Osteoblast (primary cell): ENCODE results near the gene P2RY12. TPM values are rescaled to one million over a fixed set of nuclear protein-coding genes. Genes with fewer than 3 reads are reported as not detected.

ENCODE experiments used
- DNase-seq: peaks from one replicate; pipeline ENCODE4 v3.0.0; 2011; ENCODE audit warnings: low spot score, mixed read lengths; ENCODE audit not compliant: insufficient read length; ENCODE audit errors: missing footprints
- H2AFZ ChIP-seq: 2 replicates; pipeline ENCODE4 v1.6.0; 2011; ENCODE audit warnings: mild to moderate bottlenecking, low read length
- H3K27ac ChIP-seq: 2 replicates; pipeline ENCODE4 v1.5.1; 2011; ENCODE audit warnings: mild to moderate bottlenecking, low read depth, low read length, moderate library complexity
- H3K27me3 ChIP-seq: 2 replicates; pipeline ENCODE4 v1.6.0; 2012; ENCODE audit warnings: mild to moderate bottlenecking, control low read depth, inconsistent platforms, low read length, moderate library complexity; ENCODE audit not compliant: insufficient read depth
- H3K36me3 ChIP-seq: 2 replicates; pipeline ENCODE4 v1.5.1; 2011; ENCODE audit warnings: mild to moderate bottlenecking, low read length, control low read depth, moderate library complexity; ENCODE audit not compliant: insufficient read depth
- H3K4me1 ChIP-seq: 2 replicates; pipeline ENCODE4 v1.5.1; 2011; ENCODE audit warnings: mild to moderate bottlenecking, low read length, control low read depth, moderate library complexity; ENCODE audit not compliant: insufficient read depth
- H3K4me2 ChIP-seq: 2 replicates; pipeline ENCODE4 v1.6.0; 2011; ENCODE audit warnings: mild to moderate bottlenecking, low read length; ENCODE audit not compliant: insufficient read depth
- H3K4me3 ChIP-seq: fragments of 200-600 bp; sonication (generic); 3 replicates; pipeline ENCODE4 v1.5.1; 2012; ENCODE audit warnings: mild to moderate bottlenecking, low read length, inconsistent platforms; ENCODE audit not compliant: insufficient read depth
- H3K79me2 ChIP-seq: 2 replicates; pipeline ENCODE4 v1.6.0; 2012; ENCODE audit warnings: mild to moderate bottlenecking, low read length, control low read depth, inconsistent platforms; ENCODE audit not compliant: insufficient read depth
- H3K9me3 ChIP-seq: 2 replicates; pipeline ENCODE4 v1.5.1; 2011; ENCODE audit warnings: low read depth, low read length, control low read depth
- H4K20me1 ChIP-seq: 2 replicates; pipeline ENCODE4 v1.6.0; 2012; ENCODE audit warnings: mild to moderate bottlenecking, low read length, control low read depth; ENCODE audit not compliant: insufficient read depth
- CTCF ChIP-seq: IDR thresholded peaks from 2 replicates; pipeline ENCODE4 v1.5.1; 2011; ENCODE audit warnings: mild to moderate bottlenecking, low read depth, low read length, moderate library complexity; ENCODE audit errors: extremely low read depth
- total RNA-seq: library from RNA; depleted of rRNA; stranded (reverse); fragments of >200 nt; gene quantifications from 2 replicates; pipeline ENCODE4 v1.2.3, GENCODE V29; 2012

The P2RY12 gene
- total RNA-seq, 1 donor: not detected

GRCh38 chr3:151377768-151378385, 6.7 kb downstream of the P2RY12 start:
- no peak overlapping the region for H3K4me2 ChIP-seq
- H3K27me3 ChIP-seq: no peaks in the 10 kb centered on the region
- H3K4me3 ChIP-seq: no peak overlapping the region
- H3K9me3 ChIP-seq: no peaks in the 10 kb centered on the region
- no peak for DNase-seq
- peaks cover 5% of the 10 kb centered on the region for H3K4me1 ChIP-seq
- H3K79me2 ChIP-seq: no peaks in the 10 kb centered on the region
- H2AFZ ChIP-seq: peak overlapping the region; percentile 54
- no peaks in the 10 kb centered on the region for H3K36me3 ChIP-seq
- TF ChIP-seq CTCF: no peak
- H3K27ac ChIP-seq: no peak overlapping the region
- H4K20me1 ChIP-seq: no peaks in the 10 kb centered on the region

GRCh38 chr3:151372063-151372820, 12.3 kb downstream of the P2RY12 start:
- Histone ChIP-seq H3K36me3 (no peaks in the 10 kb centered on the region), H3K79me2 (no peaks in the 10 kb centered on the region), H3K4me1 (peaks cover 29% of the 10 kb centered on the region), H3K27ac (peak overlapping the region; percentile 67), H3K4me3 (peak overlapping the region; percentile 5), H3K9me3 (no peaks in the 10 kb centered on the region), H3K27me3 (no peaks in the 10 kb centered on the region), H4K20me1 (no peaks in the 10 kb centered on the region), H3K4me2 (peak overlapping the region; percentile 54), H2AFZ (no peak overlapping the region)
- no peak for TF ChIP-seq CTCF
- DNase-seq: peak; percentile 46

- no peak for DNase-seq
- Histone ChIP-seq H4K20me1 (no peaks in the 10 kb centered on the region), H3K4me1 (peaks cover 32% of the 10 kb centered on the region), H3K79me2 (no peaks in the 10 kb centered on the region), H3K27ac (peak overlapping the region; percentile 67), H3K27me3 (no peaks in the 10 kb centered on the region), H3K36me3 (no peaks in the 10 kb centered on the region), H3K4me2 (peak overlapping the region; percentile 54), H2AFZ (no peak overlapping the region), H3K4me3 (no peak overlapping the region), H3K9me3 (no peaks in the 10 kb centered on the region)
- no peak for TF ChIP-seq CTCF
Measured at GRCh38 chr3:151371526-151371925, 13.0 kb downstream of the P2RY12 start.

- Histone ChIP-seq H3K27ac (no peak overlapping the region), H3K4me1 (peaks cover 32% of the 10 kb centered on the region), H4K20me1 (no peaks in the 10 kb centered on the region), H3K4me3 (no peak overlapping the region), H2AFZ (peak overlapping the region; percentile 9), H3K9me3 (no peaks in the 10 kb centered on the region), H3K79me2 (no peaks in the 10 kb centered on the region), H3K4me2 (no peak overlapping the region), H3K27me3 (no peaks in the 10 kb centered on the region), H3K36me3 (no peaks in the 10 kb centered on the region)
- peak; percentile 22 for TF ChIP-seq CTCF
- DNase-seq: no peak
Measured at GRCh38 chr3:151367448-151367847, 17.1 kb downstream of the P2RY12 start.
